Activated naive CD4-positive, alpha-beta T cell treated with anti-CD3 and anti-CD28 coated beads, Interleukin-2, amount 50 U/mL, for 72 hours (primary cell): ENCODE measurements around the gene GPR183. TPM values are rescaled to one million over a fixed set of nuclear protein-coding genes. Genes with fewer than 3 reads are reported as not detected.

ENCODE experiments used
- ATAC-seq, 2 donors: fragments of 150-1000 bp; cut with Tn5 transposase; 2 replicates each; pipeline ENCODE4 v1.10.0; 2021; ENCODE audit warnings: mild to moderate bottlenecking in 2 of 2, moderate library complexity in 2 of 2
- DNase-seq, 2 donors: peaks; one replicate each; pipeline ENCODE4 v3.0.0; 2021 to 2022; ENCODE audit warnings: low spot score in 2 of 2
- H3K27ac Mint-ChIP-seq, 2 donors: one replicate each; pipeline ENCODE4 v1.8.0; 2022; ENCODE audit warnings: mild to moderate bottlenecking in 2 of 2, mixed read lengths in 2 of 2
- H3K36me3 Mint-ChIP-seq, 2 donors: one replicate each; pipeline ENCODE4 v1.8.0; 2022; ENCODE audit warnings: mixed read lengths in 2 of 2
- H3K9me3 Mint-ChIP-seq, 2 donors: one replicate each; pipeline ENCODE4 v1.8.0; 2022; ENCODE audit warnings: mixed read lengths in 2 of 2
- total RNA-seq, 2 donors: library from RNA; stranded (reverse); gene quantifications; one replicate each; pipeline ENCODE4 v1.2.3, GENCODE V29; 2022

The GPR183 gene
- total RNA-seq, 2 donors from 2014 or later: 55.0 to 55.4 TPM

DNA sequence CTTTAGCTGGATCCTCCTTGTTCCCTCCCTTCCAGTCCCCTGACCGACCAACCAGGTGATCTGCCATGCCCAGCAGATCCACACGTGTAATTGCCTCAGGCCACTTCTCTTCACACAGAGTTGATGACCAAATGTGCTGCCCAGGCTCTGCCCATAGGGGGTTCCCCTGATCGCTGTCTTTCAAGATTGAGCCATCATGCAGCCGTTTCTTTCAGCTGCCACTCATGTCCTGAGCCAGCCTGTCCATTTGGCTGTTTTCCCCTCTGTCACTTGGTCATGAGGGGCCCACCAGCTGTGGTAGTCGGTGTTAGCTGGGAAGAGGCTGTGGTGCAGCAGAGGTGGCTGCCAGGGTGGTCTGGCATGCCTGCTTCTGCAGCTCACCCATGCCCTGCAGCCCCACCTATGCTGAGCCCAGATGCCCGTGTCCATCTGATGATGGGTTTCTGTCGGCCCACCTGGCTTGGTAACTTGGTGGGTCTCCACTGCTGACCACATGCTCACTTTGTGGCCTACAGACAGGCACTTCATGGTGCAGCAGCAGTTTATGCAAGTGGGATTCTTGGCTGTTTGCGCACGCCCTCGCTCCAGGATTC, 35.6 kb upstream of the GPR183 start:
- Mint-ChIP-seq H3K36me3 (peaks cover 26 to 53% of the 10 kb centered on the region in 2 donors), H3K27ac (no peak overlapping the region), H3K9me3 (no peaks in the 10 kb centered on the region)
- DNase-seq (no peak), ATAC-seq (peak in 1 of 2 donors; percentile 40)

GRCh38 chr13:99341969-99342722, 34.9 kb upstream of the GPR183 start:
- ATAC-seq (peak in 1 of 2 donors; percentile 9), DNase-seq (no peak)
- Mint-ChIP-seq H3K9me3 (peaks cover 0 to 3% of the 10 kb centered on the region in 2 donors), H3K36me3 (peaks cover 24 to 55% of the 10 kb centered on the region in 2 donors), H3K27ac (no peak overlapping the region)

DNA sequence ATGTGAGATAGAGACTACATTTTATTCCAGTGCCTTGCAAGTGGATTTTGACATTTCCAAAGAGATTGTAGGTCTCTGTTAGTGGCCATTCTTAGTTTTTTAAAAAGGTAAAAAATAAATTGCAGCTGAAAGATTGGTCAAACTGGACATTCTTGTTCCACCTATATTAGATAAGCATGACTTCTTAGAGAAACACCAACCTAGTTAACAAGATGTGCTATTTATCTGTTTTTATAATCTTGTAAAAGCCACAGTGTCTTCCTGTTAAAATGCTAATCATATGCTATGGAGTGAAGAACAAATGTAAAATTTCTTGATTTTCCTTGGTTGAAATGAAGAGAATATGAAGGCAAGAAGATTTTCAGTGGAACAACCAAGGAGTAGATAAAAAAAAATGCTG, 33.4 kb upstream of the GPR183 start:
- H3K9me3 Mint-ChIP-seq: peaks cover 0 to 3% of the 10 kb centered on the region in 2 donors
- peaks cover 27 to 50% of the 10 kb centered on the region in 2 donors for H3K36me3 Mint-ChIP-seq
- ATAC-seq: no peak
- H3K27ac Mint-ChIP-seq: no peak overlapping the region
- DNase-seq: no peak

DNA sequence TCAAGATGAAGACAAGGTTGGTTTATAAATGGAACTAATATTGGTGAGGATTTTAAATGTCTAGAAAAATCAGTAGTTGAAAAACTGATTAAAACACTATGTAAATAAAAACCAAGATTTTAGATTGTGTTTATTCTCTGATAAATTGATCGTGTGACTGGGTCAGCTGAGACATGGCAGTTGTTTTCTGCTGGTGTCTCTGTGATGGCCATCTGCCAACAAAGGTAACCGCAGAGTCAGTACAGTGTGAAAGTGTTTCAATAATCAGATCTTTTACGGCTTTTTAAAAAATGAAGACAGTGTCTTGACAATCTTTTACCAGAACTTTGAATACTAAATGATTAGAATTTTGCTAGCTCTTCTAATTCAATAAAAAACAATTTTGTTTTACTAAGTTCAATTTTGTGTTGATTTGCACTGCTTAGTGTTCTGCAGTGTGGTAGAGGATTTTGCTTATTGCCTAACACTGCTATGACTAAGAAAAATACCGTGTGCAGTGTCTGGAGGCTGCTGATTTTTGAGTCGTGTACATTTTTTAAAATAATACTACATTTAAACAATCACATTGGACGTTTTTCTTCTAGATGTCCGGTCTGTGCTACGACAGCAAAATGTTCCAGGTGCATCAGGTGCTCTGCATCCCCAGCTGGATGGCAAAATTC, 32.7 kb upstream of the GPR183 start:
- no peak for DNase-seq
- no peak overlapping the region for H3K27ac Mint-ChIP-seq

DNA sequence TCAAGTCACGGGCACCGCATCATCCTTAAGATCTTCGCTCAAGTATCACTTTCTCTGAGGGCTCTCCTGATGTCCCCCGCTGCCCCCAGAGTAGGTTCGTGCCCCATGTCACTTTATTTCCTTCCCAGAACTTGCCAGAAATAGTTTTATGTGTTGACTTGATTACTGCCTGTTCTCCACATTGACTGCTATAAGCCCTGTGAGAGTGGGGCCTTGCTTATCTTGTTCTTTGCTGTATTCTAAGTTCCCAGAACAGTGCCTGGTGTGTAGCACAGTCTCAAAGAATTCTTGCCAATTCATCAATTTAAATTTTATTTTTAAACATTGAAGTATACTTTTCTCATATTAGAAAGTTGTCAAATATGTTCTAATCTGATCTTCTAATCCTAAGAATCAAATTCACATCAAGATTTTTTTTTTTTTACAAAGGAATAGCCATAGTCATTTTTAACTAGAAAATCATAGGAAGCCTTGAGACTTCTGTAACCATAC, 32.1 kb upstream of the GPR183 start:
- DNase-seq: no peak
- no peak for ATAC-seq
- Mint-ChIP-seq H3K27ac (peak overlapping the region; percentile 53 to 80), H3K9me3 (peaks cover 0 to 3% of the 10 kb centered on the region in 2 donors), H3K36me3 (peaks cover 28 to 45% of the 10 kb centered on the region in 2 donors)

More for the DNA sequence above, 32.7 kb upstream of the GPR183 start:
- ATAC-seq: peak; percentile 71 to 73
- H3K9me3 Mint-ChIP-seq: peaks cover 0 to 3% of the 10 kb centered on the region in 2 donors
- H3K36me3 Mint-ChIP-seq: peaks cover 28 to 50% of the 10 kb centered on the region in 2 donors

- H3K9me3 Mint-ChIP-seq: peaks cover 0 to 3% of the 10 kb centered on the region in 2 donors
- H3K36me3 Mint-ChIP-seq: peaks cover 27 to 56% of the 10 kb centered on the region in 2 donors
- DNase-seq: no peak
- no peak for ATAC-seq
- no peak overlapping the region for H3K27ac Mint-ChIP-seq
Measured at GRCh38 chr13:99335603-99336002, 28.4 kb upstream of the GPR183 start.

DNA sequence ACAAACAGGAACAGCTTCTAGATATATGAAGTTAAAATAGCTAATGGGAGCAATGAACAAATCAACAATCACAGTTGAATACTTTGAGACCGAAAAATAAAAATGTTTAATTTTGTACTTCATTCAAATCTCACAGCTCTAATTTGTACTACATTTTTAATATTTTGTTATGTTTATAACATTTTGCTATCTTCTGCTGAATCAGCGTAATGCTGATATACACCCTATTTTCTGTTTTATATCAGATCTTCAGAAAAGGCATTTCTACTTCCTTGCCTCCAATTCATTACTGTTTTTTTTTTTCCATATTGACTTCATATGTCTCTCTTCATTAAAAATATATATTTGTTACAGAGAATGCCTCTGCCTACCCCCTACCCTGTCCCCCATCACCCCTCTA, 27.9 kb upstream of the GPR183 start:
- DNase-seq (no peak), ATAC-seq (no peak)
- peaks cover 23 to 55% of the 10 kb centered on the region in 2 donors for H3K36me3 Mint-ChIP-seq
- peaks cover 0 to 3% of the 10 kb centered on the region in 2 donors for H3K9me3 Mint-ChIP-seq
- H3K27ac Mint-ChIP-seq: no peak overlapping the region

DNA sequence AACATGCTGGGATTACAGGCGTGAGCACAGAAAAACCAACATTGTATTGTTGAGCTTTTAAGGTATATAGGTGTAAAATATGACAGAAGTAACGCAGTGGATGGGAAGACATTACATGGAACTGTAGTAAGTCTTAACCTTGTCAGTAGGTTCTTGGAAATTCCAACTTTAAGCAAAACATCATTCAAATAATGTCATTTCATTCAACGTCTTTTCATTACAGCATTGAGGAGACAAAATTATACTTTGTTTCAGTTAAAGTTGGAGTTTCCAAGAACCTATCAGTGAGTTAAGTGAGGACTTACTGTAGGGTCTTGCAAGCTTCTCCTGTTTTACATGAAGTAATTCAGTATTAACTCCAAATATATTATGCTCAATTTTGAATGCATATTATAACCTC, 27.0 kb upstream of the GPR183 start:
- no peak for ATAC-seq
- Mint-ChIP-seq H3K27ac (no peak overlapping the region), H3K9me3 (peaks cover 0 to 8% of the 10 kb centered on the region in 2 donors), H3K36me3 (peaks cover 31 to 62% of the 10 kb centered on the region in 2 donors)
- no peak for DNase-seq

- ATAC-seq (peak in 1 of 2 donors; percentile 5), DNase-seq (no peak)
- Mint-ChIP-seq H3K27ac (peak overlapping the region; percentile 19 to 63), H3K9me3 (peaks cover 0 to 6% of the 10 kb centered on the region in 2 donors), H3K36me3 (peaks cover 34 to 55% of the 10 kb centered on the region in 2 donors)
Measured at GRCh38 chr13:99332456-99332855, 25.3 kb upstream of the GPR183 start.

- ATAC-seq: peak; percentile 79 to 94
- Mint-ChIP-seq H3K27ac (no peak overlapping the region), H3K36me3 (peaks cover 34 to 54% of the 10 kb centered on the region in 2 donors), H3K9me3 (peaks cover 0 to 6% of the 10 kb centered on the region in 2 donors)
- DNase-seq: peak in 1 of 2 donors; percentile 64
Measured at GRCh38 chr13:99331881-99332293, 24.7 kb upstream of the GPR183 start.

- no peak for DNase-seq
- Mint-ChIP-seq H3K36me3 (peaks cover 29 to 50% of the 10 kb centered on the region in 2 donors), H3K9me3 (peaks cover 0 to 6% of the 10 kb centered on the region in 2 donors), H3K27ac (peak overlapping the region in 1 of 2 donors; percentile 9)
- ATAC-seq: no peak
Measured at GRCh38 chr13:99330942-99331341, 23.7 kb upstream of the GPR183 start.

GRCh38 chr13:99329477-99329876, 22.3 kb upstream of the GPR183 start:
- peaks cover 0 to 6% of the 10 kb centered on the region in 2 donors for H3K9me3 Mint-ChIP-seq
- DNase-seq: no peak
- peak overlapping the region in 1 of 2 donors; percentile 19 for H3K27ac Mint-ChIP-seq
- no peak for ATAC-seq
- peaks cover 28 to 54% of the 10 kb centered on the region in 2 donors for H3K36me3 Mint-ChIP-seq

DNA sequence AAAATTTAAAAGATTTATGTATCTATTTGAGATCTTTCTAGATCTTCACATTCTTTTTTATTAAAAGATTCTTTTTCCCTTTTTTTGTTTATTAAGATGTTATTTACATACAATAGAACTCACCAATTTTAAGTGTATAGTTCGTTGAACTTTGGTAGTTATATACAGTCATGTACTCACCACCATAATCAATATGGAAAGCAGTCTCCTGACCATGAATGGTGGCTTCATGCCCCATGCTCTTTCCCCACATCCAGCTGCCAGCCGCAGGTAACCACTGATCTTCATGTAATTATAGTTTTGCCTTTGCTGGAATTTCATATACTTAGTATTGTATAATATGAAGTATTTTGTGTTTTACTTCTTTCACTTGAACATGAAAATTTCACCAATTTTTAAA, 20.6 kb upstream of the GPR183 start:
- H3K36me3 Mint-ChIP-seq: peaks cover 34 to 57% of the 10 kb centered on the region in 2 donors
- no peak overlapping the region for H3K27ac Mint-ChIP-seq
- no peak for DNase-seq
- no peak for ATAC-seq
- H3K9me3 Mint-ChIP-seq: peaks cover 0 to 6% of the 10 kb centered on the region in 2 donors

GRCh38 chr13:99327126-99327525, 19.9 kb upstream of the GPR183 start:
- Mint-ChIP-seq H3K36me3 (peaks cover 29 to 51% of the 10 kb centered on the region in 2 donors), H3K9me3 (peaks cover 0 to 6% of the 10 kb centered on the region in 2 donors), H3K27ac (no peak overlapping the region)
- DNase-seq (no peak), ATAC-seq (no peak)

GRCh38 chr13:99326012-99326411, 18.8 kb upstream of the GPR183 start:
- no peak for DNase-seq
- Mint-ChIP-seq H3K27ac (peak overlapping the region; percentile 68 to 86), H3K9me3 (peaks cover 0 to 6% of the 10 kb centered on the region in 2 donors), H3K36me3 (peaks cover 25 to 43% of the 10 kb centered on the region in 2 donors)
- no peak for ATAC-seq

DNA sequence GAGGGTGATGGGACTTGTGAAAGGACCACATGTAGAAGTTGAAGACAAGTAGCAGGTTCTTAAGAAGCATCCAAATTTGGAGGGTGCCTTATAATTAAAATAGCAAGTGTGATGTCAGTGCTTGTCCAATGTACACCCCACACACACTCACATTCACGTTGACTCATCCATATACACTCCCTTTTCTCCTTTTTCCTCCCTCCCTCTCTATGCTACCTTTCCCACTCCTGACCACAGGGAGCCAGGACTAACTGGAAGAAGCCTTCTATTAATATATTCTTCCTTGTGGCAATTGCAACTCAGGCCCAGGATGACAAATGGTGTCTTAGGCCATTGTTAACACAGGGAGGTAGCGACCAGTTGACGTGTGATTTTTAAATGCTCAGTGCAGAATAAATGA, 16.3 kb upstream of the GPR183 start:
- DNase-seq (no peak), ATAC-seq (peak in 1 of 2 donors; percentile 6)
- Mint-ChIP-seq H3K27ac (peak overlapping the region; percentile 93 to 98), H3K9me3 (no peaks in the 10 kb centered on the region), H3K36me3 (peaks cover 17 to 27% of the 10 kb centered on the region in 2 donors)
